ENCODE data around the gene RNPS1.

RNPS1 gene

DNA sequence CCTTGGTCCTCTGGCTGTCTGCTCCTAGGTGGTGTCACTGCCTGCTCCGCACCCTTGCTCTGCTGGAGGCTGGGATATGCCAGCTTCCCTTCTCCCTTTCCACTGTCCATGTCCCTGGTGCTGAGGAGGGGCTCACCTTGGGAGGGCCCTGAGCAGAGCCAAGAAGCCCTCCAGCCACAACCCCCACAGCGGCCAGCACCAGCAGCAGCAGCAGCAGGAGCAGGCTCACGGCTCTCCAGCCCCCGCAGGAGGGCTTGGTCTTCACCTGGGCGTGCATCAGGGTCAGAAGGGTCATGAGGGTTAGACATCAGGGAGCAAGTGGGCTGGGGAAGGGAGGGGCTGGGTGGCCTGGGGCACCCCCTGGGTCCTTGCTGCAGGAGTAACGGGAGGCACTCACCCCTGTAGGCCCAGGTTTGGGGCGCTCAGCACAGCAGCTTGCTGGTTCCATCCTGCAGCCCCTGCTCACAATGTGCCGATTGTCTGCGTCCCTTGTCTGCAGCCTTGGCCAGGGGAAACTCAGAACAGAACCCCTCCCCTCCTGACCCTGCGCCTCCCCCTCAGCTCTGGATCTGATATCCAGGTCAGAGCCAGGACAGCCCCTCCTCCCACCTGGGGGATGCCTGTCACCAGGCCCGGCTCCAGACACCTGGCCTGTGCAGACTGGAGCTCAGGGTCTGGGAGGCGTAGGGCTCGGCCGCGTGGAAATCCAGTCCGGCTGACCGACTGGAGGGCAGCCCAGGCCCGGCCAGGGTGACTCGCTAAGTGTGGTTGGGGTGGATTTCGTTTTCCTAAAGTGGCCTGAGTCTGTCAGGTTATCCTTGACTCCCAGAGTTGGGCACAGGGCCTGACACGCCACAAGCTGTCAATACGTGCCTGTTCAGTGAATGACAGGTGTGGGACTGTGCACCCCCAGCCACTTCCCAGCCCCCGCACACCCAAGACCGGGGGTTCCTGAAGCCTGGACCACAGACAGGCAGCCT, 57.2 kb downstream of the RNPS1 start, which contains the start of gene BRICD5:
Gene BRICD5, minus strand, starts transcription at position 478 of the 980 bp plus-strand sequence. Its CDS starts 30 bp downstream, at position 448.
- peak within 1 kb of the TSS; percentile 93 for H3K27ac ChIP-seq
- no peak within 1 kb of the TSS; the same call in 1 of the 2 replicates for H3K4me3 ChIP-seq (ENCODE audit: low read depth, low read length)
- TF ChIP-seq CTCF (IDR thresholded peaks at IDR 0.05; ENCODE audit: low read depth, low read length): no peak
- peak; percentile 90 for DNase-seq
- H3K9me3 ChIP-seq (ENCODE audit: severe bottlenecking): no peaks in the 10 kb centered on the region
- peaks cover 68% of the 10 kb centered on the region for H3K36me3 ChIP-seq
- no peaks in the 10 kb centered on the region for H3K27me3 ChIP-seq (ENCODE audit: insufficient read depth, low read depth, severe bottlenecking)

DNA sequence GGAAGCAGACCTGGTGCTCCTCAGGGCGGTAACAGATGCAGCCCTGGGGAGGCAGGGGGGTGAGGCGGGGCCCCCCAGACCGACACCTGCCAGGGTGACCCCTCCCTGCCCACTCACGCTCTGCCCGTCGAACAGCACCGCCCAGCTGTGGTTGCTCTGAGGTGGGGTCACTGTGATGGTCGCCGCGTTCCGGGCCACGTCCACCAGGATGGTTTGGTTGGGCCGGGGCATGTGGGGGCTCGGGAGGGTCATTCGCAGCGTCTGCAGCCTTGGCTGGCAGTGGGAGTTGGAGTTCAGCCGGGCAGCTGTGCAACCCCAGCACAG, 58.0 kb downstream of the RNPS1 start:
- no peaks in the 10 kb centered on the region for H3K9me3 ChIP-seq (ENCODE audit: severe bottlenecking)
- no peak for DNase-seq
- peak overlapping the region; percentile 93 for H3K27ac ChIP-seq
- no peak for TF ChIP-seq CTCF (IDR thresholded peaks at IDR 0.05; ENCODE audit: low read depth, low read length)
- H3K27me3 ChIP-seq (ENCODE audit: insufficient read depth, low read depth, severe bottlenecking): no peaks in the 10 kb centered on the region
- H3K36me3 ChIP-seq: peaks cover 68% of the 10 kb centered on the region
- no peak overlapping the region for H3K4me3 ChIP-seq (ENCODE audit: low read depth, low read length)

- DNase-seq: no peak
- no peak for TF ChIP-seq CTCF (IDR thresholded peaks at IDR 0.05; ENCODE audit: low read depth, low read length)
- no peaks in the 10 kb centered on the region for H3K9me3 ChIP-seq (ENCODE audit: severe bottlenecking)
- H3K27ac ChIP-seq: peak overlapping the region; percentile 93
- no peak overlapping the region for H3K4me3 ChIP-seq (ENCODE audit: low read depth, low read length)
- no peaks in the 10 kb centered on the region for H3K27me3 ChIP-seq (ENCODE audit: insufficient read depth, low read depth, severe bottlenecking)
- H3K36me3 ChIP-seq: peaks cover 68% of the 10 kb centered on the region
These were observed 58.5 kb downstream of the RNPS1 start for GRCh38 chr16:2209258-2210008.

- peak overlapping the region; percentile 93 for H3K27ac ChIP-seq
- no peaks in the 10 kb centered on the region for H3K27me3 ChIP-seq (ENCODE audit: insufficient read depth, low read depth, severe bottlenecking)
- DNase-seq: no peak
- TF ChIP-seq CTCF (IDR thresholded peaks at IDR 0.05; ENCODE audit: low read depth, low read length): no peak
- no peak overlapping the region for H3K4me3 ChIP-seq (ENCODE audit: low read depth, low read length)
- H3K36me3 ChIP-seq: peaks cover 68% of the 10 kb centered on the region
- no peaks in the 10 kb centered on the region for H3K9me3 ChIP-seq (ENCODE audit: severe bottlenecking)
These were observed 59.2 kb downstream of the RNPS1 start for GRCh38 chr16:2208772-2209171.

DNA sequence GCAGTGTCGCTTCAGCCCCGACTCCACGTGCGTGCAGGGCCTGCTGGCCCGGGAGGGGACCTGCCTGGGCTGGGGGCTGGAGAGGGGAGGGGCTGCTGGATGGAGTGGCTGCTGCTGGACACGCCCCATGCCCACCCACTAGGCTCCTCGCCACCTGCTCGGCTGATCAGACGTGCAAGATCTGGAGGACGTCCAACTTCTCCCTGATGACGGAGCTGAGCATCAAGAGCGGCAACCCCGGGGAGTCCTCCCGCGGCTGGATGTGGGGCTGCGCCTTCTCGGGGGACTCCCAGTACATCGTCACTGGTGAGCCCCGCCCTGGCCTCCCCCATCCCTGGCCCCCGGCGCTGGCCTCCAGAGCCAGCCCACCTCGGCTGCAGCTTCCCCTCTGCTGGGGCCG, 59.6 kb downstream of the RNPS1 start:
- Histone ChIP-seq H3K36me3 (peaks cover 64% of the 10 kb centered on the region), H3K4me3 (ENCODE audit: low read depth, low read length) (no peak overlapping the region), H3K27me3 (ENCODE audit: insufficient read depth, low read depth, severe bottlenecking) (no peaks in the 10 kb centered on the region), H3K27ac (peak overlapping the region; percentile 93), H3K9me3 (ENCODE audit: severe bottlenecking) (no peaks in the 10 kb centered on the region)
- no peak for TF ChIP-seq CTCF (IDR thresholded peaks at IDR 0.05; ENCODE audit: low read depth, low read length)
- no peak for DNase-seq
